ENCODE results near the gene KIDINS220.

KIDINS220 gene

GRCh38 chr2:8806885-8807704 lies 30.3 kb downstream of the KIDINS220 start:
- H3K4me1 ChIP-seq (ENCODE audit: low read depth, poor library complexity, severe bottlenecking): no peaks in the 10 kb centered on the region
- H2AFZ ChIP-seq (ENCODE audit: low read depth): no peak overlapping the region
- no peak overlapping the region for H3K9ac ChIP-seq
- H3K36me3 ChIP-seq (ENCODE audit: insufficient read depth): peaks cover 3% of the 10 kb centered on the region; the same call in 1 of the 2 replicates
- H3K79me2 ChIP-seq (ENCODE audit: insufficient read depth, low read depth): no peaks in the 10 kb centered on the region
- H3K27ac ChIP-seq: no peak overlapping the region
- H3K27me3 ChIP-seq (ENCODE audit: insufficient read depth, low read depth): no peaks in the 10 kb centered on the region
- H3K4me2 ChIP-seq: no peak overlapping the region
- no peaks in the 10 kb centered on the region for H4K20me1 ChIP-seq (ENCODE audit: insufficient read depth)
- no peak overlapping the region for H3K4me3 ChIP-seq (IDR thresholded peaks at IDR 0.05; ENCODE audit: insufficient read depth, low read depth, low read length)
- no peak for TF ChIP-seq CTCF (conservative IDR thresholded peaks at IDR 0.05; ENCODE audit: low read depth, low read length)

- Histone ChIP-seq H3K79me2 (ENCODE audit: insufficient read depth, low read depth) (no peaks in the 10 kb centered on the region), H3K27ac (no peak overlapping the region), H3K4me1 (ENCODE audit: low read depth, poor library complexity, severe bottlenecking) (no peaks in the 10 kb centered on the region), H3K9ac (no peak overlapping the region), H2AFZ (ENCODE audit: low read depth) (no peak overlapping the region), H3K27me3 (ENCODE audit: insufficient read depth, low read depth) (no peaks in the 10 kb centered on the region), H3K4me3 (IDR thresholded peaks at IDR 0.05; ENCODE audit: insufficient read depth, low read depth, low read length) (no peak overlapping the region), H4K20me1 (ENCODE audit: insufficient read depth) (no peaks in the 10 kb centered on the region), H3K4me2 (no peak overlapping the region), H3K36me3 (ENCODE audit: insufficient read depth) (peaks cover 3% of the 10 kb centered on the region; the same call in 1 of the 2 replicates)
- no peak for TF ChIP-seq CTCF (conservative IDR thresholded peaks at IDR 0.05; ENCODE audit: low read depth, low read length)
Measured at GRCh38 chr2:8805278-8806210, 31.9 kb downstream of the KIDINS220 start.

- Histone ChIP-seq H3K27ac (no peak overlapping the region), H3K36me3 (ENCODE audit: insufficient read depth) (peaks cover 3% of the 10 kb centered on the region; the same call in 1 of the 2 replicates), H4K20me1 (ENCODE audit: insufficient read depth) (no peaks in the 10 kb centered on the region), H3K27me3 (ENCODE audit: insufficient read depth, low read depth) (no peaks in the 10 kb centered on the region), H3K9ac (no peak overlapping the region), H3K4me3 (IDR thresholded peaks at IDR 0.05; ENCODE audit: insufficient read depth, low read depth, low read length) (no peak overlapping the region), H2AFZ (ENCODE audit: low read depth) (no peak overlapping the region), H3K79me2 (ENCODE audit: insufficient read depth, low read depth) (no peaks in the 10 kb centered on the region), H3K4me2 (no peak overlapping the region), H3K4me1 (ENCODE audit: low read depth, poor library complexity, severe bottlenecking) (no peaks in the 10 kb centered on the region)
- no peak for TF ChIP-seq CTCF (conservative IDR thresholded peaks at IDR 0.05; ENCODE audit: low read depth, low read length)
Measured at GRCh38 chr2:8803658-8804379, 33.6 kb downstream of the KIDINS220 start.

- no peak for TF ChIP-seq CTCF (conservative IDR thresholded peaks at IDR 0.05; ENCODE audit: low read depth, low read length)
- no peak overlapping the region for H3K27ac ChIP-seq
- no peak overlapping the region for H3K9ac ChIP-seq
- peaks cover 3% of the 10 kb centered on the region; the same call in 1 of the 2 replicates for H3K36me3 ChIP-seq (ENCODE audit: insufficient read depth)
- H3K27me3 ChIP-seq (ENCODE audit: insufficient read depth, low read depth): no peaks in the 10 kb centered on the region
- no peak overlapping the region for H3K4me2 ChIP-seq
- no peak overlapping the region for H2AFZ ChIP-seq (ENCODE audit: low read depth)
- no peaks in the 10 kb centered on the region for H3K79me2 ChIP-seq (ENCODE audit: insufficient read depth, low read depth)
- H4K20me1 ChIP-seq (ENCODE audit: insufficient read depth): no peaks in the 10 kb centered on the region
- no peak overlapping the region for H3K4me3 ChIP-seq (IDR thresholded peaks at IDR 0.05; ENCODE audit: insufficient read depth, low read depth, low read length)
- H3K4me1 ChIP-seq (ENCODE audit: low read depth, poor library complexity, severe bottlenecking): peaks cover 10% of the 10 kb centered on the region
Measured at GRCh38 chr2:8802741-8803140, 34.7 kb downstream of the KIDINS220 start.
